Measurements from ENCODE around the gene KHDC4.

Gene KHDC4

DNA sequence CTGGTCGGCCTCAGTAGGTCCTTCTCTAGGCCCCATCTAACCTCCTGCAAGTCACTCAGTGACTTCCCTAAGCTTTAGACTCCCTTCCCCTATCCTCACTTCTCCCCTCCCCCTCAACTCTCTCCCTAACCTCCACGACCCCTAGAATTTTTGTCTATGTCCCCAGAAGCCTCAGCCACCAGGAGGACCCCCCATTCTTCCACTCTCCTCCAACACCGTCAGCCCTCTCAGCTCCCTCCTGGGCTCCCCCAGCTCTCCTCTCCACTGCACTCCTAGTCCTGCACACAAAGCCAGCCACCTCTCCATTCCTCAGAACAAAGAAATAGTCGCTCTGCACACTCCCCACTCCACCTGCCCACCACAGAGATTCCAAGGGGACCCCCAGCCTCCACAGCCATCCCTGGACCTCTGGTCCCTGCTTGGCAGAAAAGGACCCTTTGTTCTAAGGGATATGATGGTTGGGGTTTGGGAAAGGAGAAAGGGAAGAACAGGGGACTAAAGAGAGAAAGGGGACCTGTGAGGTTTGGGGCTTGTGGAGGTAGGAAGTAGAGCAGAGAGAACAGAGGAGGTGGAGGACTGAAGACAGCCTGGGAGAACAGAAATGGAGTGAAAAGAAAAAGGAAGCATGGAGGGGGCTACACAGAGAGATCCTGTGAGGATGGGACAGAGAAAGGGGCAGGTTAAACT lies 41.3 kb upstream of the KHDC4 start:
- no peaks in the 10 kb centered on the region for H3K36me3 ChIP-seq
- peaks cover 3% of the 10 kb centered on the region for H3K4me1 ChIP-seq
- DNase-seq: no peak

DNA sequence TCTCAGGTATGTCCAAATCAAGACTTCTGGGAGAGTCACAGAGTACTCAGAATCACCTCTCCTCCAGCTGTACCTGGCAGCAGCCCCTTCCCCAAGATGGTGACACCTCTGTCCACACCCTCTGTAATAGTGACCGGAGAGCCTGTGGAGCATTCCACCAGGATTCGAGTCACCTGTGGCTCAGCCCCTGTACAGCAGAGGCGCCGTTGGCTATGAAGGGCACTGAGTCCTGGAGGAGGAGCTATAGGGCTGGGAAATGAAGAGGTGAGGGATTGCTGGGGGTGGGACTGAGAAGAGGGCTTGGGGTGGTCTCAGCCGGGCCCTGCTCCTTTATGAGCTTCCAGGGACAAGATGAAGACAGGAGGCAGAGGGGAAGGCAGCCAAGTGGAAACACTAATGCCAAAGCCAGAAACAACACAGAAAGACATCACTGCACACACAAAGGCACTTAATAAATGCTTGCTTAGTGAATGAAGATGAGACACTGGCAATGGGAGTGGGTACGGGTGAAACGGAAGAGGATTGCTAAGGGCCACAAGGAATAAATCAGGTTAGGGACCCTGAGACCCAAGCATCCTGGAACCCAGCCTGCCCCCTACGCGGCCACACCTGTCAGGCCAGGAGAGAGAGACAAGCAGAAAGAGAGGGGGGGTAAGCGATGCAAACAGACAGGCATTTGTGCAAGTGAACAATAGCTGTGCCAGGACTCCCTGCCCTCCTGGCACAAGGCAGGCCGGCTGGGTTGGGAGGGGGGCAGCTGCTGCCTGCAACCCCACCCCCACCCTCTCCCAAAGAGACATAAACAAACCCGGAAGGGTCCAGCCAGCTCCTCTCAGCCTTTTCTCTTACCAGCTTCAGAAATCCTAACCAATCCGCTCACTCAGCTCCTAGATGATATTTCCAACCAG lies 40.2 kb upstream of the KHDC4 start:
- H3K36me3 ChIP-seq: no peaks in the 10 kb centered on the region
- DNase-seq: no peak
- H3K9me3 ChIP-seq: no peaks in the 10 kb centered on the region
- TF ChIP-seq, protein P1, sequence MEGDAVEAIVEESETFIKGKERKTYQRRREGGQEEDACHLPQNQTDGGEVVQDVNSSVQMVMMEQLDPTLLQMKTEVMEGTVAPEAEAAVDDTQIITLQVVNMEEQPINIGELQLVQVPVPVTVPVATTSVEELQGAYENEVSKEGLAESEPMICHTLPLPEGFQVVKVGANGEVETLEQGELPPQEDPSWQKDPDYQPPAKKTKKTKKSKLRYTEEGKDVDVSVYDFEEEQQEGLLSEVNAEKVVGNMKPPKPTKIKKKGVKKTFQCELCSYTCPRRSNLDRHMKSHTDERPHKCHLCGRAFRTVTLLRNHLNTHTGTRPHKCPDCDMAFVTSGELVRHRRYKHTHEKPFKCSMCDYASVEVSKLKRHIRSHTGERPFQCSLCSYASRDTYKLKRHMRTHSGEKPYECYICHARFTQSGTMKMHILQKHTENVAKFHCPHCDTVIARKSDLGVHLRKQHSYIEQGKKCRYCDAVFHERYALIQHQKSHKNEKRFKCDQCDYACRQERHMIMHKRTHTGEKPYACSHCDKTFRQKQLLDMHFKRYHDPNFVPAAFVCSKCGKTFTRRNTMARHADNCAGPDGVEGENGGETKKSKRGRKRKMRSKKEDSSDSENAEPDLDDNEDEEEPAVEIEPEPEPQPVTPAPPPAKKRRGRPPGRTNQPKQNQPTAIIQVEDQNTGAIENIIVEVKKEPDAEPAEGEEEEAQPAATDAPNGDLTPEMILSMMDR (IDR thresholded peaks at IDR 0.05; ENCODE audit: low read depth, low read length): no peak
- H3K27me3 ChIP-seq: no peaks in the 10 kb centered on the region
- no peak overlapping the region for H3K4me3 ChIP-seq (ENCODE audit: low read depth, low read length)
- H3K4me1 ChIP-seq: peaks cover 3% of the 10 kb centered on the region

More for the DNA sequence above, 41.3 kb upstream of the KHDC4 start:
- H3K9me3 ChIP-seq: no peaks in the 10 kb centered on the region
- H3K4me3 ChIP-seq (ENCODE audit: low read depth, low read length): no peak overlapping the region
- H3K27me3 ChIP-seq: no peaks in the 10 kb centered on the region
- TF ChIP-seq, protein P1 (IDR thresholded peaks at IDR 0.05; ENCODE audit: low read depth, low read length): no peak

DNA sequence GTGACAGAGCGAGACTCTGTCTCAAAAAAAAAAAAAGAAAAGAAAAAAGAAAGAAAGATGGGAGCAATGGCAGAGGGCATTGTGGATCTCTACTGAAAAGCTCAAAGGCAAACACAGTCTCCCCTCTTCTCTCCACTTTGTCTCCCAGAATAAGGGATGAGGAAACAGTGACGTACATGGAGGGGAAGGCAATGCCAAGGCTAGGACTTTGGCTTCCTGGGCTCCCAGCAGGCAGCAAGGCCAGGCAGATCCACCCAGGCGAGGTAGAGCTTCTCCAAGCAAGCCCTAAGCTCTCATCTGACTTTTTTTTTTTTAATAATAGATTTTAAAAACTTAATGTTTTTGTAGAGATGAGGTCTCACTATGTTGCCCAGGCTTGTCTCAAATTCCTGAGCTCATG lies 39.5 kb upstream of the KHDC4 start:
- Histone ChIP-seq H3K27me3 (no peaks in the 10 kb centered on the region), H3K36me3 (no peaks in the 10 kb centered on the region), H3K4me1 (peaks cover 3% of the 10 kb centered on the region), H3K9me3 (no peaks in the 10 kb centered on the region), H3K4me3 (ENCODE audit: low read depth, low read length) (no peak overlapping the region)
- DNase-seq: no peak
- TF ChIP-seq, protein P1 (IDR thresholded peaks at IDR 0.05; ENCODE audit: low read depth, low read length): no peak

DNA sequence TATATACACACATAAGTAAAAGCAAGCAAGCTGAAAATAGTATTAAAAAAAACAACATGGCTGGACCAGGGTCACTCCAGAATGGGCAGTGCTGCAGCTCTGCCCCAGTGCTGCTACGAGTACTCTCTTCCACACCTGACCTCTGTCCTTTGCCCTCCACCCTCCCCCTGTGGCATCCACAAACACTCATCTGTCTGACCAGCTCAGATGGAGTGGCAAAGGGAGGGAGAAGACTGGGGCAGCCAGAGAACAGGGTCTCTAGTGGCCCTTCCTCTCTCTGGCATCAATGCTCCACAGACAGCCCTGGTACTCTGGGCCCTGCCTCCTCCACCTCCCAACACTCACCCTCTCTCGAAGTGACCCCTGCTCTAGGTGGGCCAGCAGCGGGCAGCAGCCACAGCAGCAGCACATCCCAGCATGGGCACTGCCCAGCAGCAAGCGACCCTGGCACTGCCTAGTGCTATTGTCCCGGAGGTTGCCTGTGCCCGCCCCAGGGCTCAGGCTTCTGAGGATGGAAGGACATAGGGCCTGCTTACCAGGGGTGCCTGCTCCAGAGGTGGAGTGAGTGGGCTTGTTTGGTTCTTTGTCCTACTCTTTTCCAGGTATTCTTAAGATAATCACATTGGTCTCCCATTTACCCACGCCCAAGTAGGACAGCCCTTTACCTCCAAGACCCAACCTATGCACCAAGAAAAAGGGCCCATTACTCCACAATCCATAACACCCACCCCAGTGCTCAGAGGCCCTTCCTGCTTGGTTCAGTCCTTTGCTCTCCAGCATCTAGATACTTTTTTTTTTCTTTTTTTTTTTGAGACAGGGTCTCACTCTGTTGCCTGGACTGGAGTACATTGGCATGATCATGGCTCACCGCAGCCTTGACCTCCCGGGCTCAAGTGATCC lies 37.9 kb upstream of the KHDC4 start:
- H3K4me1 ChIP-seq: peaks cover 10% of the 10 kb centered on the region
- no peaks in the 10 kb centered on the region for H3K27me3 ChIP-seq
- no peaks in the 10 kb centered on the region for H3K36me3 ChIP-seq
- TF ChIP-seq, protein P1 (IDR thresholded peaks at IDR 0.05; ENCODE audit: low read depth, low read length): no peak
- no peak overlapping the region for H3K4me3 ChIP-seq (ENCODE audit: low read depth, low read length)
- no peaks in the 10 kb centered on the region for H3K9me3 ChIP-seq
- DNase-seq: no peak

DNA sequence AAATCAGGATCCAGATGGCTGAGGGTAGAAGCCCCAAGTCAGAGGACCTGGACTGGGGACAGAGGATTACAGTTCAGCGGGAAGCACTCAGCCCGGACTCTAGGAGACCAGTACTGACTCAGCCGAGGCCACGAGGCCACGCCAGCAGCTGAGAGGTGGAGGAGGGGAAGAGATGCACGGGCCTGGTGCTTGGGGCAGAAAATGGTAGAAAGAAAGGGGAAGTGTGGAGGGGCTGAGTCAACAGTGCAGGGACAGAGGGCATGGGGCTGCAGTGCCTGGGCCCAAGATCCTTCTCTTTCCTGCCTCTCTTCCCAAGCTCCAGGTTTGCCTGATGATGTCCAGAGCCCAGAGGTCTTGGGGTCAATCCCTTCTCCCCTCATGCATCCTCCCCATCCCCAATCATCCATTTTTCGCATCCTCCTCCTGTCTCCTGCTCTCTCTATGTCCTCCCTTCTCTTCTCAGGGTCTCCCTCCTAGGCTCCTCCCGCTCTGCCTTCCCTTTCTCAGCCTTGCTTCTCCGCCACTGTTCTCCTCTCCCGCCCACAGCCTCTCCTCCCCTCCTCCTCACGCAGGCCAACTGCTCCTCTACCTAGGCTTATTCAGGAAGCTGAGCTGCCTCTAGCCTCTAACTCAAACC lies 36.4 kb upstream of the KHDC4 start:
- H3K36me3 ChIP-seq: no peaks in the 10 kb centered on the region
- TF ChIP-seq, protein P1 (IDR thresholded peaks at IDR 0.05; ENCODE audit: low read depth, low read length): no peak
- DNase-seq: no peak
- no peaks in the 10 kb centered on the region for H3K9me3 ChIP-seq
- H3K4me1 ChIP-seq: peaks cover 9% of the 10 kb centered on the region
- H3K27me3 ChIP-seq: no peaks in the 10 kb centered on the region
- H3K4me3 ChIP-seq (ENCODE audit: low read depth, low read length): no peak overlapping the region

Data from BE2C (cell line).